ENCODE data around the gene GLP1R. TPM values are rescaled to one million over a fixed set of nuclear protein-coding genes. Genes with fewer than 3 reads are reported as not detected.

The GLP1R gene
- total RNA-seq, 1 donor from 2014 or later, result 0.35 TPM

- Histone ChIP-seq H3K36me3 (peaks cover 1% of the 10 kb centered on the region), H3K4me1 (peaks cover 17% of the 10 kb centered on the region), H3K9me3 (no peaks in the 10 kb centered on the region), H3K4me3 (peak within 1 kb of the TSS; percentile 84), H3K27me3 (ENCODE audit: low read depth) (no peaks in the 10 kb centered on the region), H3K27ac (peak within 1 kb of the TSS; percentile 97)
- intact Hi-C loops (cut with DNase I), result no loop called here
- peak; percentile 96 for DNase-seq
- no peak for TF ChIP-seq CTCF (IDR thresholded peaks at IDR 0.05)
- ATAC-seq, result peak; percentile 98 to 99
These were observed 66.4 kb downstream of the GLP1R start, which contains the start of gene SAYSD1 for GRCh38 chr6:39114704-39115599. SAYSD1 (minus strand) TSS chr6:39115186; CDS start chr6:39115089, 97 bp downstream.

GRCh38 chr6:39118921-39119320, 70.3 kb downstream of the GLP1R start:
- DNase-seq (no peak), ATAC-seq (no peak)
- Histone ChIP-seq H3K4me1 (peaks cover 13% of the 10 kb centered on the region), H3K9me3 (no peaks in the 10 kb centered on the region), H3K36me3 (no peaks in the 10 kb centered on the region), H3K27me3 (ENCODE audit: low read depth) (no peaks in the 10 kb centered on the region), H3K4me3 (no peak overlapping the region), H3K27ac (no peak overlapping the region)
- intact Hi-C loops (cut with DNase I), result no loop called here
- no peak for TF ChIP-seq CTCF (IDR thresholded peaks at IDR 0.05)

GRCh38 chr6:39124114-39124513, 75.5 kb downstream of the GLP1R start:
- H3K9me3 ChIP-seq, result no peaks in the 10 kb centered on the region
- H3K27ac ChIP-seq, result no peak overlapping the region
- TF ChIP-seq CTCF (IDR thresholded peaks at IDR 0.05), result no peak
- intact Hi-C loops (cut with DNase I), result no loop called here
- no peaks in the 10 kb centered on the region for H3K4me1 ChIP-seq
- H3K4me3 ChIP-seq, result no peak overlapping the region
- ATAC-seq (no peak), DNase-seq (no peak)
- no peaks in the 10 kb centered on the region for H3K36me3 ChIP-seq
- H3K27me3 ChIP-seq (ENCODE audit: low read depth), result no peaks in the 10 kb centered on the region

GRCh38 chr6:39128106-39128505, 79.5 kb downstream of the GLP1R start:
- no peaks in the 10 kb centered on the region for H3K36me3 ChIP-seq
- TF ChIP-seq CTCF (IDR thresholded peaks at IDR 0.05), result no peak
- H3K4me1 ChIP-seq, result no peaks in the 10 kb centered on the region
- no peak overlapping the region for H3K27ac ChIP-seq
- DNase-seq (no peak), ATAC-seq (no peak)
- H3K9me3 ChIP-seq, result no peaks in the 10 kb centered on the region
- intact Hi-C loops (cut with DNase I), result no loop called here
- no peak overlapping the region for H3K4me3 ChIP-seq
- no peaks in the 10 kb centered on the region for H3K27me3 ChIP-seq (ENCODE audit: low read depth)

GRCh38 chr6:39128832-39129231, 80.3 kb downstream of the GLP1R start:
- no peaks in the 10 kb centered on the region for H3K4me1 ChIP-seq
- H3K36me3 ChIP-seq, result no peaks in the 10 kb centered on the region
- TF ChIP-seq CTCF (IDR thresholded peaks at IDR 0.05), result no peak
- no peak overlapping the region for H3K4me3 ChIP-seq
- no peaks in the 10 kb centered on the region for H3K9me3 ChIP-seq
- intact Hi-C loops (cut with DNase I), result no loop called here
- DNase-seq, result no peak
- H3K27ac ChIP-seq, result no peak overlapping the region
- H3K27me3 ChIP-seq (ENCODE audit: low read depth), result no peaks in the 10 kb centered on the region
- no peak for ATAC-seq

Measured in lower lobe of right lung (tissue), 2 donors.